H1 (cell line): ENCODE measurements around the gene RERE. TPM values are rescaled to one million over a fixed set of nuclear protein-coding genes. Genes with fewer than 3 reads are reported as not detected.

Experiments
- CTCF ChIA-PET: fragments of 300-600 bp; sonication (Branson Sonifier 250); formaldehyde crosslinking; loops from one replicate; lab custom pipeline; 2021; ENCODE audit not compliant: partially characterized antibody; lab: Charles Lee
- POLR2A ChIA-PET: fragments of 300-600 bp; sonication (Branson Sonifier 250); formaldehyde crosslinking; loops from one replicate; lab custom pipeline; 2021; ENCODE audit warnings: inconsistent platforms; ENCODE audit not compliant: partially characterized antibody; lab: Charles Lee
- DNase-seq, 2 experiments: peaks; one replicate each; pipeline versions ENCODE4 v3.0.0 to v3.0.0-alpha.2; 2010 to 2022; ENCODE audit warnings: low spot score in 2 of 2, low read depth in 1 of 2, mixed read lengths in 1 of 2
- FAIRE-seq: peaks from 2 replicates; lab custom pipeline; 2011; peaks lifted over from hg19 to GRCh38; lab: Jason Lieb, UNC
- H2AFZ ChIP-seq: 2 replicates; pipeline ENCODE4 v1.8.1; 2012; ENCODE audit warnings: low read length, inconsistent platforms
- H2AK5ac ChIP-seq: 2 replicates; pipeline ENCODE4 v1.6.1; 2013; ENCODE audit warnings: low read depth, low read length
- H2BK120ac ChIP-seq: replicated peaks from 2 replicates; pipeline ENCODE3; 2013; ENCODE audit warnings: low read depth, low read length, inconsistent platforms
- H2BK12ac ChIP-seq: 2 replicates; pipeline ENCODE4 v1.6.1; 2013; ENCODE audit warnings: low read depth, low read length
- H2BK15ac ChIP-seq: 2 replicates; pipeline ENCODE4 v1.6.1; 2013; ENCODE audit warnings: low read length
- H2BK20ac ChIP-seq: 2 replicates; pipeline ENCODE4 v1.6.1; 2013; ENCODE audit warnings: low read length
- H2BK5ac ChIP-seq: 2 replicates; pipeline ENCODE4 v1.6.1; 2013; ENCODE audit warnings: low read depth, low read length
- H3K14ac ChIP-seq: 2 replicates; pipeline ENCODE4 v1.6.1; 2013; ENCODE audit warnings: inconsistent platforms; ENCODE audit not compliant: insufficient read length
- H3K18ac ChIP-seq: 2 replicates; pipeline ENCODE4 v1.6.1; 2013; ENCODE audit warnings: low read length; ENCODE audit errors: extremely low read depth
- H3K23ac ChIP-seq: 2 replicates; pipeline ENCODE4 v1.6.1; 2013; ENCODE audit warnings: inconsistent platforms; ENCODE audit not compliant: insufficient read length
- H3K23me2 ChIP-seq: 2 replicates; pipeline ENCODE4 v1.6.1; 2013; ENCODE audit warnings: low read depth, low read length
- H3K27ac ChIP-seq: 2 replicates; pipeline ENCODE4 v1.6.1; 2011; ENCODE audit warnings: low read depth, low read length, inconsistent platforms
- H3K27me3 ChIP-seq, 4 experiments: replicated peaks in 1 of 4; 1 replicate in 1 of 4; 2 replicates in 3 of 4; pipeline versions ENCODE4 v1.6.1 to v1.8.1; 2011 to 2013; ENCODE audit warnings: low read length in 3 of 4, mild to moderate bottlenecking in 3 of 4, inconsistent platforms in 2 of 4, mixed read lengths in 2 of 4, moderate library complexity in 1 of 4; ENCODE audit not compliant: control insufficient read depth in 3 of 4, insufficient read depth in 3 of 4; ENCODE audit errors: extremely low read depth in 1 of 4
- H3K36me3 ChIP-seq, 4 experiments: 2 replicates each; pipeline versions ENCODE4 v1.6.1 to v1.8.1; 2011 to 2013; ENCODE audit warnings: mild to moderate bottlenecking in 4 of 4, low read length in 3 of 4, moderate library complexity in 2 of 4, control low read depth in 1 of 4, inconsistent platforms in 1 of 4; ENCODE audit not compliant: insufficient read depth in 4 of 4, control insufficient read depth in 2 of 4
- H3K4ac ChIP-seq: replicated peaks from 2 replicates; pipeline ENCODE3; 2013; ENCODE audit warnings: low read length, low read depth, mixed read lengths, inconsistent platforms; ENCODE audit not compliant: insufficient read length
- H3K4me1 ChIP-seq, 4 experiments: replicated peaks in 1 of 4; 1 replicate in 1 of 4; 2 replicates in 3 of 4; pipeline versions ENCODE4 v1.6.1 to v1.8.1; 2011 to 2013; ENCODE audit warnings: low read length in 3 of 4, inconsistent platforms in 2 of 4, mixed read lengths in 1 of 4; ENCODE audit not compliant: insufficient read depth in 4 of 4, control insufficient read depth in 3 of 4
- H3K4me2 ChIP-seq, 2 experiments: 2 replicates each; pipeline versions ENCODE4 v1.6.1 to v1.8.1; 2011 to 2013; ENCODE audit warnings: low read depth in 2 of 2, low read length in 2 of 2, control low read depth in 1 of 2, inconsistent platforms in 1 of 2, mild to moderate bottlenecking in 1 of 2; ENCODE audit not compliant: insufficient read depth in 1 of 2
- H3K4me3 ChIP-seq, 4 experiments: fragments of 200-600, 300-600 bp in 1 of 4; sonication (generic), shearing (Covaris generic), sonication (Bioruptor Twin) in 1 of 4; 2 replicates each; pipeline versions ENCODE4 v1.5.1 to v1.8.1; 2011 to 2016; ENCODE audit warnings: low read length in 4 of 4, low read depth in 3 of 4, control low read depth in 2 of 4, inconsistent platforms in 2 of 4, mild to moderate bottlenecking in 2 of 4, mixed read lengths in 1 of 4, moderate library complexity in 1 of 4; ENCODE audit not compliant: insufficient read depth in 2 of 4; ENCODE audit errors: extremely low read depth in 1 of 4
- H3K56ac ChIP-seq: replicated peaks from 2 replicates; pipeline ENCODE3; 2013; ENCODE audit warnings: low read depth, mild to moderate bottlenecking, mixed read lengths, low read length, inconsistent platforms; ENCODE audit not compliant: insufficient read length
- H3K79me1 ChIP-seq: 2 replicates; pipeline ENCODE4 v1.6.1; 2013; ENCODE audit warnings: low read depth, low read length, control low read depth
- H3K79me2 ChIP-seq, 2 experiments: 2 replicates each; pipeline versions ENCODE4 v1.6.1 to v1.8.1; 2012 to 2013; ENCODE audit warnings: low read length in 2 of 2, mild to moderate bottlenecking in 2 of 2, inconsistent platforms in 1 of 2; ENCODE audit not compliant: insufficient read depth in 2 of 2, control insufficient read depth in 1 of 2
- H3K9ac ChIP-seq, 4 experiments: replicated peaks in 1 of 4; 1 replicate in 1 of 4; 2 replicates in 3 of 4; pipeline versions ENCODE4 v1.6.1 to v1.8.1; 2011 to 2013; ENCODE audit warnings: low read depth in 3 of 4, low read length in 3 of 4, control low read depth in 2 of 4, mild to moderate bottlenecking in 2 of 4, moderate library complexity in 2 of 4, inconsistent platforms in 1 of 4; ENCODE audit errors: extremely low read depth in 1 of 4
- H3K9me3 ChIP-seq, 2 experiments: 2 replicates each; pipeline versions ENCODE4 v1.6.1 to v1.8.1; 2012 to 2013; ENCODE audit warnings: mild to moderate bottlenecking in 2 of 2, moderate library complexity in 2 of 2, control low read depth in 1 of 2, inconsistent platforms in 1 of 2, low read depth in 1 of 2, low read length in 1 of 2, mixed read lengths in 1 of 2; ENCODE audit not compliant: insufficient read depth in 2 of 2
- H4K20me1 ChIP-seq, 2 experiments: replicated peaks in 1 of 2; 2 replicates each; pipeline versions ENCODE3 to v1.8.1; 2011 to 2013; ENCODE audit warnings: inconsistent platforms in 2 of 2, low read length in 2 of 2, mild to moderate bottlenecking in 1 of 2; ENCODE audit not compliant: insufficient read depth in 2 of 2, control insufficient read depth in 1 of 2
- H4K5ac ChIP-seq: 2 replicates; pipeline ENCODE4 v1.6.1; 2013; ENCODE audit warnings: low read length, low read depth, mixed read lengths, inconsistent platforms; ENCODE audit not compliant: insufficient read length
- H4K8ac ChIP-seq: 2 replicates; pipeline ENCODE4 v1.8.0; 2013; ENCODE audit warnings: mild to moderate bottlenecking, moderate library complexity, low read length, inconsistent platforms; ENCODE audit not compliant: insufficient read depth; ENCODE audit errors: extremely low read depth
- H4K91ac ChIP-seq: replicated peaks from 2 replicates; pipeline ENCODE3; 2013; ENCODE audit warnings: low read length, mixed read lengths, inconsistent platforms; ENCODE audit not compliant: insufficient read length
- BACH1 ChIP-seq: IDR thresholded peaks from 2 replicates; pipeline ENCODE4 v1.6.1; 2012; ENCODE audit warnings: low read length, improper control_type of control experiment
- EGR1 ChIP-seq: IDR thresholded peaks from 2 replicates; pipeline ENCODE4 v1.6.1; 2011; ENCODE audit warnings: low read depth, low read length, borderline replicate concordance
- EP300 ChIP-seq, 2 experiments: IDR thresholded peaks; 1 replicate in 1 of 2; 2 replicates in 1 of 2; pipeline ENCODE4 v1.6.1; 2011 to 2012; ENCODE audit warnings: low read depth in 2 of 2, low read length in 2 of 2, mild to moderate bottlenecking in 2 of 2, borderline replicate concordance in 1 of 2, inconsistent platforms in 1 of 2, moderate library complexity in 1 of 2
- GABPA ChIP-seq: IDR thresholded peaks from 2 replicates; pipeline ENCODE4 v1.6.1; 2011; ENCODE audit warnings: mild to moderate bottlenecking, low read length, moderate library complexity, borderline replicate concordance; ENCODE audit not compliant: insufficient read depth
- HDAC2 ChIP-seq, 2 experiments: fragments of 300-600 bp in 1 of 2; sonication (generic) in 1 of 2; IDR thresholded peaks; 2 replicates each; pipeline ENCODE4 v1.6.1; 2011 to 2012; ENCODE audit warnings: low read depth in 2 of 2, low read length in 2 of 2, mild to moderate bottlenecking in 2 of 2, moderate library complexity in 2 of 2, borderline replicate concordance in 1 of 2, inconsistent platforms in 1 of 2
- KDM5A ChIP-seq: fragments of 200-600 bp; IDR thresholded peaks from 2 replicates; pipeline ENCODE4 v1.7.1; 2012; ENCODE audit warnings: mild to moderate bottlenecking, low read length, inconsistent platforms, mixed read lengths
- SIN3A ChIP-seq, 2 experiments: IDR thresholded peaks in 1 of 2; conservative IDR thresholded peaks in 1 of 2; 2 replicates each; pipeline ENCODE4 v1.6.1; 2011 to 2012; ENCODE audit warnings: low read length in 2 of 2, improper control_type of control experiment in 1 of 2, low read depth in 1 of 2, mild to moderate bottlenecking in 1 of 2
- SIX5 ChIP-seq: IDR thresholded peaks from 2 replicates; pipeline ENCODE4 v1.6.1; 2011; ENCODE audit warnings: mild to moderate bottlenecking, low read depth, low read length
- TAF1 ChIP-seq: IDR thresholded peaks from 2 replicates; pipeline ENCODE4 v1.6.1; 2011; ENCODE audit warnings: mild to moderate bottlenecking, low read depth, low read length
- WGBS, 2 experiments: shearing (Covaris generic) in 1 of 2; methylation state at CpG; one replicate each; pipeline versions ENCODE4 v1.1.6 to v1.1.7; 2013 to 2015; ENCODE audit warnings: low lambda C conversion rate in 2 of 2, mixed read lengths in 2 of 2, inconsistent platforms in 1 of 2, low coverage in 1 of 2, missing lambda C conversion rate in 1 of 2; ENCODE audit not compliant: insufficient replicate concordance in 2 of 2, insufficient coverage in 1 of 2, insufficient read length in 1 of 2; ENCODE audit errors: extremely low coverage in 1 of 2, missing lambda C conversion rate in 1 of 2; 5-methylcytosine and 5-hydroxymethylcytosine counted together
- polyA plus RNA-seq, 7 experiments: library from polyadenylated mRNA; depleted of rRNA in 3 of 7; stranded (reverse) in 5 of 7; unstranded in 2 of 7; fragments of >200 nt in 5 of 7; fragments of 200-250 nt in 2 of 7; gene quantifications; 1 replicate in 5 of 7; 2 replicates in 1 of 7; 4 replicates in 1 of 7; pipeline versions ENCODE4 v1.2.1 to v1.2.3, GENCODE V29; 2011 to 2013; ENCODE audit warnings: missing spikeins in 2 of 7, mixed read lengths in 2 of 7
- total RNA-seq: library from RNA; stranded (reverse); fragmentation: NEBNext Ultra II Directional; extraction: Animal tissue kit (Norgen Biotek cat#: 25700); gene quantifications from 2 replicates; pipeline ENCODE4 v1.2.1, GENCODE V29; 2021
- TF ChIP-seq, protein P1 (sequence below): IDR thresholded peaks from 2 replicates; pipeline ENCODE4 v1.6.1; 2011; ENCODE audit warnings: low read depth, mild to moderate bottlenecking, low read length; ENCODE audit not compliant: insufficient read depth
- TF ChIP-seq, protein P2 (sequence below): IDR thresholded peaks from 2 replicates; pipeline ENCODE4 v1.6.1; 2012; ENCODE audit warnings: low read length, inconsistent platforms

The RERE gene
- total and polyA plus RNA-seq, 2 of the 8 experiments (the other 6 are each of a cell fraction or from before 2014, with no cell fraction given): 15.3 to 142 TPM

GRCh38 chr1:8809342-8809736 is 8.1 kb downstream of the RERE start:
- Histone ChIP-seq H3K27ac (no peak overlapping the region), H4K5ac (no peak overlapping the region), H3K23ac (no peak overlapping the region), H2BK12ac (no peak overlapping the region), H3K4ac (no peak overlapping the region), H3K23me2 (no peaks in the 10 kb centered on the region), H4K20me1 (peaks cover 5 to 8% of the 10 kb centered on the region in 2 experiments), H2AK5ac (no peak overlapping the region), H3K79me2 (peaks cover 11 to 91% of the 10 kb centered on the region in 2 experiments), H3K56ac (no peak overlapping the region), H2BK20ac (no peak overlapping the region), H3K9ac (no peak overlapping the region), H3K4me2 (no peak overlapping the region), H3K9me3 (no peaks in the 10 kb centered on the region), H3K4me1 (no peaks in the 10 kb centered on the region), H3K79me1 (peaks cover 7% of the 10 kb centered on the region; the same call in 1 of the 2 replicates), H2BK5ac (no peak overlapping the region), H3K18ac (no peak overlapping the region), H2AFZ (no peak overlapping the region), H3K36me3 (no peaks in the 10 kb centered on the region; a peak in 1 of 8 replicates), H3K27me3 (no peaks in the 10 kb centered on the region), H4K91ac (no peak overlapping the region), H4K8ac (no peak overlapping the region), H3K4me3 (no peak overlapping the region), H3K14ac (no peak overlapping the region), H2BK120ac (no peak overlapping the region), H2BK15ac (no peak overlapping the region)
- CTCF ChIA-PET: interaction anchor here (2.2 kb wide), 1 partner anchor 15 kb away, joined by 4 read pairs; no protein-coding TSS in a partner anchor
- FAIRE-seq: no peak
- POLR2A ChIA-PET: interaction anchor here (1.0 kb wide), 1 partner anchor 48 kb away, joined by 5 read pairs; no protein-coding TSS in a partner anchor
- 89% methylated on average over 1 of the region's 1 CpG; no CpG with 5 or more reads in 1 of the 2 experiments for WGBS, 2 experiments
- DNase-seq: no peak
- TF ChIP-seq TAF1 (no peak), BACH1 (no peak), HDAC2 (IDR thresholded peaks at IDR 0.05; ENCODE audit: borderline replicate concordance in 1 of 2, low read depth in 2 of 2, low read length in 2 of 2) (no peak), SIN3A (conservative IDR thresholded peaks at IDR 0.05 in 1 of 2, IDR thresholded peaks at IDR 0.05 in 1 of 2; ENCODE audit: low read depth in 1 of 2, low read length in 2 of 2) (no peak), GABPA (no peak), EGR1 (no peak), SIX5 (no peak), EP300 (IDR thresholded peaks at IDR 0.05; ENCODE audit: borderline replicate concordance in 1 of 2, low read depth in 2 of 2, low read length in 2 of 2) (no peak), KDM5A (no peak)
- TF ChIP-seq, protein P1, sequence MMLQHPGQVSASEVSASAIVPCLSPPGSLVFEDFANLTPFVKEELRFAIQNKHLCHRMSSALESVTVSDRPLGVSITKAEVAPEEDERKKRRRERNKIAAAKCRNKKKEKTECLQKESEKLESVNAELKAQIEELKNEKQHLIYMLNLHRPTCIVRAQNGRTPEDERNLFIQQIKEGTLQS: no peak
- TF ChIP-seq, protein P2, sequence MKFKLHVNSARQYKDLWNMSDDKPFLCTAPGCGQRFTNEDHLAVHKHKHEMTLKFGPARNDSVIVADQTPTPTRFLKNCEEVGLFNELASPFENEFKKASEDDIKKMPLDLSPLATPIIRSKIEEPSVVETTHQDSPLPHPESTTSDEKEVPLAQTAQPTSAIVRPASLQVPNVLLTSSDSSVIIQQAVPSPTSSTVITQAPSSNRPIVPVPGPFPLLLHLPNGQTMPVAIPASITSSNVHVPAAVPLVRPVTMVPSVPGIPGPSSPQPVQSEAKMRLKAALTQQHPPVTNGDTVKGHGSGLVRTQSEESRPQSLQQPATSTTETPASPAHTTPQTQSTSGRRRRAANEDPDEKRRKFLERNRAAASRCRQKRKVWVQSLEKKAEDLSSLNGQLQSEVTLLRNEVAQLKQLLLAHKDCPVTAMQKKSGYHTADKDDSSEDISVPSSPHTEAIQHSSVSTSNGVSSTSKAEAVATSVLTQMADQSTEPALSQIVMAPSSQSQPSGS: no peak
